Uterus (tissue), 4 donors: ENCODE measurements around the gene CALY. TPM values are rescaled to one million over a fixed set of nuclear protein-coding genes. Genes with fewer than 3 reads are reported as not detected.

ENCODE experiments used
- DNase-seq, 2 donors: peaks; one replicate each; pipeline ENCODE4 v3.0.0-alpha.2; 2019 to 2020
- H3K27ac ChIP-seq, 2 donors: fragments of 200-600 bp; sonication (generic); 1 replicate in 1 of 2; 2 replicates in 1 of 2; pipeline ENCODE4 v1.5.1; 2016 to 2018
- H3K27me3 ChIP-seq, 2 donors: fragments of 200-600 bp; sonication (generic); one replicate each; pipeline ENCODE4 v1.5.1; 2018 to 2019; ENCODE audit warnings: control low read depth in 1 of 2
- H3K36me3 ChIP-seq, 2 donors: fragments of 200-600 bp; sonication (generic); one replicate each; pipeline ENCODE4 v1.5.1; 2019; ENCODE audit warnings: control low read depth in 1 of 2
- H3K4me1 ChIP-seq, 2 donors: fragments of 200-600 bp; sonication (generic); one replicate each; pipeline ENCODE4 v1.5.1; 2018 to 2019; ENCODE audit warnings: control low read depth in 1 of 2
- H3K4me3 ChIP-seq, 2 donors: fragments of 200-600 bp; sonication (generic); 1 replicate in 1 of 2; 2 replicates in 1 of 2; pipeline ENCODE4 v1.5.1; 2018 to 2019; ENCODE audit warnings: mild to moderate bottlenecking in 1 of 2
- H3K9me3 ChIP-seq, 2 donors: fragments of 200-600 bp; sonication (generic); one replicate each; pipeline ENCODE4 v1.5.1; 2019; ENCODE audit warnings: control low read depth in 1 of 2
- CTCF ChIP-seq, 4 experiments: fragments of 200-600 bp in 2 of 4; fragments of 450-650 bp in 2 of 4; sonication (generic) in 2 of 4; IDR thresholded peaks; one replicate each; pipeline ENCODE4 v1.5.1; 2016 to 2019; ENCODE audit warnings: antibody characterized with exemption in 4 of 4, mild to moderate bottlenecking in 2 of 4, moderate library complexity in 1 of 4
- POLR2A ChIP-seq, 2 donors: fragments of 450-650 bp; IDR thresholded peaks; one replicate each; pipeline ENCODE4 v1.6.1; 2016; ENCODE audit warnings: antibody characterized with exemption in 2 of 2, mild to moderate bottlenecking in 1 of 2, moderate library complexity in 1 of 2
- intact Hi-C: fragments of 100-400 bp; cut with DNase I; formaldehyde crosslinking; loops from one replicate; pipeline ENCODE4 v1.15.1; 2023; ENCODE audit warnings: low total_unique reads
- total RNA-seq, 4 donors: library from RNA; depleted of rRNA in 3 of 4; stranded (reverse); fragments of >200 nt in 3 of 4; gene quantifications; one replicate each; pipeline versions ENCODE4 v1.1.0 to v1.2.4, GENCODE V29; 2014 to 2023
- donor health status: DM: yes; HTN: yes; CAD: no.

The CALY gene
- total RNA-seq, 4 donors from 2014 or later = 0.69 TPM; not detected in 3

GRCh38 chr10:133338080-133339071 is 1.7 kb upstream of the CALY start:
- no peak for DNase-seq
- Histone ChIP-seq H3K4me3 (no peak overlapping the region), H3K4me1 (peaks cover 0 to 21% of the 10 kb centered on the region in 2 donors), H3K27ac (no peak overlapping the region), H3K27me3 (peaks cover 38 to 45% of the 10 kb centered on the region in 2 donors), H3K36me3 (no peaks in the 10 kb centered on the region), H3K9me3 (no peaks in the 10 kb centered on the region)
- intact Hi-C loops = no loop called here
- TF ChIP-seq CTCF (IDR thresholded peaks at IDR 0.05) (no peak), POLR2A (IDR thresholded peaks at IDR 0.05) (no peak)

GRCh38 chr10:133337370-133337725 is 652 bp upstream of the CALY start:
- no peaks in the 10 kb centered on the region for H3K9me3 ChIP-seq
- no peak overlapping the region for H3K4me3 ChIP-seq
- intact Hi-C loops = no loop called here
- peaks cover 42 to 45% of the 10 kb centered on the region in 2 donors for H3K27me3 ChIP-seq
- TF ChIP-seq POLR2A (IDR thresholded peaks at IDR 0.05) = no peak
- no peak for TF ChIP-seq CTCF (IDR thresholded peaks at IDR 0.05)
- no peak for DNase-seq
- no peak overlapping the region for H3K27ac ChIP-seq
- no peaks in the 10 kb centered on the region for H3K36me3 ChIP-seq
- peaks cover 0 to 21% of the 10 kb centered on the region in 2 donors for H3K4me1 ChIP-seq

GRCh38 chr10:133336118-133336576 is 549 bp downstream of the CALY start:
- H3K27me3 ChIP-seq = peaks cover 42 to 45% of the 10 kb centered on the region in 2 donors
- TF ChIP-seq CTCF (IDR thresholded peaks at IDR 0.05) (no peak), POLR2A (IDR thresholded peaks at IDR 0.05) (no peak)
- H3K27ac ChIP-seq = no peak overlapping the region
- no peaks in the 10 kb centered on the region for H3K9me3 ChIP-seq
- H3K4me3 ChIP-seq = peak overlapping the region in 1 of 2 donors; percentile 15
- H3K36me3 ChIP-seq = no peaks in the 10 kb centered on the region
- DNase-seq = no peak
- H3K4me1 ChIP-seq = peaks cover 0 to 21% of the 10 kb centered on the region in 2 donors
- intact Hi-C loops = no loop called here

GRCh38 chr10:133335246-133336117 is 1.2 kb downstream of the CALY start:
- Histone ChIP-seq H3K27me3 (peaks cover 42 to 45% of the 10 kb centered on the region in 2 donors), H3K9me3 (no peaks in the 10 kb centered on the region), H3K4me1 (peaks cover 0 to 21% of the 10 kb centered on the region in 2 donors), H3K27ac (no peak overlapping the region), H3K4me3 (peak overlapping the region; percentile 15 to 22), H3K36me3 (no peaks in the 10 kb centered on the region)
- DNase-seq = peak in 1 of 2 donors; percentile 59
- TF ChIP-seq POLR2A (IDR thresholded peaks at IDR 0.05) = no peak
- intact Hi-C loops = no loop called here

- Histone ChIP-seq H3K4me1 (peaks cover 0 to 25% of the 10 kb centered on the region in 2 donors), H3K9me3 (no peaks in the 10 kb centered on the region), H3K4me3 (peak overlapping the region; percentile 15 to 22), H3K36me3 (no peaks in the 10 kb centered on the region), H3K27me3 (peaks cover 42 to 45% of the 10 kb centered on the region in 2 donors), H3K27ac (no peak overlapping the region)
- intact Hi-C loops = no loop called here
- DNase-seq = no peak
- TF ChIP-seq POLR2A (IDR thresholded peaks at IDR 0.05) (no peak), CTCF (IDR thresholded peaks at IDR 0.05) (no peak)
These were observed 2.0 kb downstream of the CALY start for GRCh38 chr10:133334503-133335245.
